Stimulated activated naive CD8-positive, alpha-beta T cell treated with anti-CD3 and anti-CD28 coated beads, Interleukin-15, Interleukin-2, amounts not matched to agents 100 ng/mL and 50 ng/mL, for 24 hours (primary cell): ENCODE data around the gene TREML2.

Source experiments
- H3K27ac Mint-ChIP-seq: one replicate; pipeline ENCODE4 v1.8.0; 2021; ENCODE audit warnings: mild to moderate bottlenecking, mixed read lengths
- H3K27me3 Mint-ChIP-seq: one replicate; pipeline ENCODE4 v1.8.0; 2021; ENCODE audit warnings: mixed read lengths
- H3K36me3 Mint-ChIP-seq: one replicate; pipeline ENCODE4 v1.8.0; 2021; ENCODE audit warnings: low read depth, mixed read lengths
- H3K4me1 Mint-ChIP-seq: one replicate; pipeline ENCODE4 v1.8.0; 2021; ENCODE audit warnings: low read depth, mixed read lengths
- H3K4me3 Mint-ChIP-seq: one replicate; pipeline ENCODE4 v1.8.0; 2021; ENCODE audit warnings: mild to moderate bottlenecking, mixed read lengths
- H3K9me3 Mint-ChIP-seq: one replicate; pipeline ENCODE4 v1.8.0; 2021; ENCODE audit warnings: mixed read lengths

The TREML2 gene

DNA sequence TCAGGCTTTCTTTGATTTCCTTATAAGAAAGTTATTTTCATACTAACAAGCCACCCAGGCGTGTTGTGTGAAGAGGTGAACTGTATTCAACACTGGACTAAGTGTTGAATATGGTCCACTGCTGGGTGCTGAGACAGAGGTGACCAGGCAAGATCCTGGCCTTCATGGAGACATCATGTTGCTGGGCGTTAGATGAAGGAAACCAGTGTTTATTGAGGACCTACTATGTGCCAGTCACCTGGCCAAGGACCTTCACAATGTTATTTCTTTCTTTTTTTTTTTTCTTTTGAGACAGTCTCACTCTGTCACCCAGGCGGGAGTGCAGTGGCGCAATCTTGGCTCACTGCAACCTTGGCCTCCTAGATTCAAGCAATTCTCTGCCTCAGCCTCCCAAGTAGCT, 44.9 kb downstream of the TREML2 start:
- Mint-ChIP-seq H3K9me3 (no peaks in the 10 kb centered on the region), H3K4me3 (no peak overlapping the region), H3K27ac (no peak overlapping the region), H3K4me1 (no peaks in the 10 kb centered on the region), H3K36me3 (no peaks in the 10 kb centered on the region), H3K27me3 (peaks cover 3% of the 10 kb centered on the region)

DNA sequence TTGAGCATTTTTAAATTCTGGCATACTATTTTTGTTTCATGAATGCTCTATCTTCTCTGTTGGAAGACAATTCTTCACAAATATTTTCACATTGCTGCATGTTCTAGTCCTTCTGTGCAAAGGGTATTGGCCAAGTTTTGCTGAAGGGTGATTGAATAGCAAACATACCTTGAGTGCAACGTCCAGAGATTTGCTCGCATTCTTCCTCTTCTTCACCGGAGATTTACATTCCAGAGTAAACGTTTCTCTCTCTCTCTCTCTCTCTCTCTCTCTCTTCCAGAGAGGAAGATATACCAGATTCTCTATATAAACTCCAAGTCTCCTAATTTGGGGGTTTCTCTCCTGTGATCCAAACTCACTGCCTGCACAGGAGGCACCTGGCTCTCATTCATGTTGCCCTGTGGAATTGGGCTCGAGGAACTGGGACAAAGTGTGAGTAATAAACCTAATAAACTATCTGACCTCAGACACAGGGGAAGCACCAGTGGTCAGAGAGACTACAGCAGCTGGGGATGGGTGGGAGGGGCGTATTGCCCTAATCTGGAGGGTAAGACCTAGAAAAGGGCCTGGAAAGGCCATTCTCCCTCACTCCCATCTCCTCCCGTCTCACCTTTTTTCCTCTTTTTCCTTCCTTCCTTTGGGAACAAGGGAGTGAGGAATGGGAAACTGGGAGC, 45.7 kb downstream of the TREML2 start:
- H3K36me3 Mint-ChIP-seq = no peaks in the 10 kb centered on the region
- H3K27ac Mint-ChIP-seq = no peak overlapping the region
- no peaks in the 10 kb centered on the region for H3K9me3 Mint-ChIP-seq
- peaks cover 3% of the 10 kb centered on the region for H3K27me3 Mint-ChIP-seq
- H3K4me3 Mint-ChIP-seq = no peak overlapping the region
- no peaks in the 10 kb centered on the region for H3K4me1 Mint-ChIP-seq

DNA sequence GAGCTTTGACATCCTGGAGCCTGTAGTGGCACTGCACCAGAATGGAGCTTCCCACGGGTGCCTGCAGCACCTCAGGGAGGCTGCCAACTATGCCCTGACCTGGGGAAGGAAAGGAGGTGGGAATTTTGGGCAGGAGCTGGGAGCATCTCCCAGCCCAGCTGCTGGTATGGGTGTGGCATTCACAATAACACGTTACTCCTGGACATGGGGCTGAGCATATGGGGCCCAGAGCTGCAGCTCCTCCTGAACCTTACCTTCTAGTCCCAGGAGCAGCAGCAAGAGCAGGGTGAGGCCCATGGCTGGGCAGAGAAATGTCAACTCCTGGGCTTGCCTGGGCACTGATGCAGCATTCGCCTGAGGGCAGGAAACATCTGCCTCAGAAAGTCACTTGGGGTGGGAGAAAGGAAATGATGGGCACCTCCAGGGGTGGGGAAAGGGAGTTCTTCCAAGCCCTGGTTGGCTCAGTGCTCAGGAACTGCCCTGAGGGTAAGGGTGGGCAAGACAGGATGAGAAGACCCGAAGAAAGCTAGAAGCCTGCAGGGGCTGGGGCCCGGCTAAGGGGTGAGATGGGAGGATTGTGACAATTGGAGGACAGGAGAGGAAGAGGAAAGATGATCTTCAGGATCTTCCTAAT, 46.8 kb downstream of the TREML2 start, which contains the start of gene TREML1:
Gene TREML1 (minus strand): TSS at position 356 of the 634 bp plus-strand sequence. CDS start 59 bp downstream, at position 297.
- no peak within 1 kb of the TSS for H3K27ac Mint-ChIP-seq
- no peaks in the 10 kb centered on the region for H3K4me1 Mint-ChIP-seq
- no peaks in the 10 kb centered on the region for H3K36me3 Mint-ChIP-seq
- H3K9me3 Mint-ChIP-seq = no peaks in the 10 kb centered on the region
- H3K27me3 Mint-ChIP-seq = peaks cover 3% of the 10 kb centered on the region
- H3K4me3 Mint-ChIP-seq = no peak within 1 kb of the TSS

DNA sequence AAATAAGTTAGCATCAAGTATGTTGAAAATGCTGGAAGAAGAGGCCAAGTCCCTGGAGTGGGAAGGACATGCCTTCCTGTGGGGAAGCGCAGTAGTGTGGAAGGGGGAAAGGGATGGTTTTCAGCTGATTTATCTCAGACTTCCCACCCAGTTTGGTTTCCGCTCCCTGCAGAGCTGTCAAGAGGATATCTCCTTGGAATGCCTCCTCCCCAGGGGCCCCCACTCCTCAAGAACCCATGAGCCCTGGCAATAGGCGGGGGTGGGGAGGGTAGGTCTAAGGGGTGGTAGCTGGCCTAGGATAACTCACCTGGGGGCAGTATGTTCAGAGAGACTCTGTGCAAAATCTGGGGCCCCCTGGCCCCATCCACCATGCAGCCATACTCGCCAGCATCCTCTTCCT, 47.5 kb downstream of the TREML2 start:
- Mint-ChIP-seq H3K27ac (no peak overlapping the region), H3K27me3 (peaks cover 3% of the 10 kb centered on the region), H3K36me3 (no peaks in the 10 kb centered on the region), H3K4me3 (no peak overlapping the region), H3K4me1 (no peaks in the 10 kb centered on the region), H3K9me3 (no peaks in the 10 kb centered on the region)

DNA sequence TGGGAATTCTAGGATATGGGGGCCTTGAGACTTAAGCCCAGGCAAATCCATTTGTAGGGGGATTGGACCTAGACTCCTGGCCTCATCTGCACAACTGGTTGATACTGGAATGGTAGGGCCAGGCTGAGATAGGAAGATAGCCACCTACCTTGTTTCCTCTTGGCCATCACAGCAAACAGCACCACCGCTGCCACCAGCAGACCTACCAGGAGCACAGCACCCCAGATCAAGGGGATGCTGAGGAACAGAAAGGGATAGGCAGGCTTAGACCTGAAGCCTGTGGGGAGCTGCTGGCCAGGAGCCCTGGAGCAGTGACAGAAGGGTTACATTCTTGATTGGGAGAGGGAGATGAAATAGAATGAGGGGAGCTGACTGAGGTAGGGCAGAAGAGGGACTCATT, 50.3 kb downstream of the TREML2 start:
- Mint-ChIP-seq H3K9me3 (no peaks in the 10 kb centered on the region), H3K36me3 (peaks cover 3% of the 10 kb centered on the region), H3K4me3 (no peak overlapping the region), H3K4me1 (peaks cover 10% of the 10 kb centered on the region), H3K27ac (no peak overlapping the region), H3K27me3 (no peaks in the 10 kb centered on the region)

DNA sequence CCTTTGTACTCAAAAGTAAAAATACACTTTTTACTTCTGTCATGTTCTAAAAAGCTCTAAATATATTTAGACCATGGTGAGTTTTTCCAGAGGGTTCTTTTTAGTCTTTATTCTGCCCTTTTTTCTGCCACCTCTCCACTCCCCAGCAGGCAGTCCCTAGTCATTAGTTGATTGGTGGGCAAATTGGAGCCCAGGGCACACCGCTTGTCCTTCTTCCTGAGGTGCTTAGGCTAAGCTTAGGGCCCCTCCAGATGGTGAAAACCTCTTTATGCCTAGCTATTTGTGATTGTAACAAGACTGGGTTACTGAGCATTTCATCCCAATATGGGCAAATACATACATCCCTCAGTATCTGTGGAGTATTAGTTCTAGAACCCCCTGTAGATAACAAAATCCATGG, 53.0 kb downstream of the TREML2 start:
- H3K9me3 Mint-ChIP-seq = no peaks in the 10 kb centered on the region
- H3K4me3 Mint-ChIP-seq = no peak overlapping the region
- peaks cover 13% of the 10 kb centered on the region for H3K36me3 Mint-ChIP-seq
- H3K4me1 Mint-ChIP-seq = peaks cover 10% of the 10 kb centered on the region
- H3K27me3 Mint-ChIP-seq = no peaks in the 10 kb centered on the region
- no peak overlapping the region for H3K27ac Mint-ChIP-seq
